ENCODE data around the gene PPM1L.

DNA sequence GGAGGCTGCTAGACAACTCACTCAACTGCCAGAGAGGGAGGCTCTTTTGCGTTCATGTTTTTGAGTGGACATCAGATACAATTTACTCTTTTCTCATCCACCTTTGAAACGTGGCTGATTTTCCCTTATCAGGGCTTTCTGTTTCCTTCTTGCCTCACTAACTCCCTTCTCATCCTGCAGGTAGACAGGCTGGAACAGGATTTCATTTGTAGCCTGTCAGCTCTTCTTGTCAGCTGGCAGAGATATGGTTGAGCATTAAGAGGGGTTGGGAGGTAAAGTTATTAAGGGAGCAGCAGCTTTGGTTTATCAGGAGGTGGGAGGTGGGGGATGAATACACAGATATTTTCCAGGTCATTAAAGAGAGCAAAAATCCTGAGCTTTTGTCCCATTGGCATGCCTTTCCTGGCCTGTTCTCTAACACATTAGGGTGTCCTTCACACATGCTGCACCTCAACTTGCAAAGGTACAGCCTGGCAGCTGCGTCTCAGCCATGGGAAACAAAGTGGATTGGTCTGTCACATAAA lies 73.5 kb downstream of the PPM1L start:
- TF ChIP-seq, protein P1, sequence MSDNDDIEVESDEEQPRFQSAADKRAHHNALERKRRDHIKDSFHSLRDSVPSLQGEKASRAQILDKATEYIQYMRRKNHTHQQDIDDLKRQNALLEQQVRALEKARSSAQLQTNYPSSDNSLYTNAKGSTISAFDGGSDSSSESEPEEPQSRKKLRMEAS (IDR thresholded peaks at IDR 0.05), result no peak
- no peak for TF ChIP-seq DMAP1 (CRISPR knock-in tag; IDR thresholded peaks at IDR 0.05)
- no peak for TF ChIP-seq ZNF143 (CRISPR knock-in tag; IDR thresholded peaks at IDR 0.05)
- TF ChIP-seq, protein P2, sequence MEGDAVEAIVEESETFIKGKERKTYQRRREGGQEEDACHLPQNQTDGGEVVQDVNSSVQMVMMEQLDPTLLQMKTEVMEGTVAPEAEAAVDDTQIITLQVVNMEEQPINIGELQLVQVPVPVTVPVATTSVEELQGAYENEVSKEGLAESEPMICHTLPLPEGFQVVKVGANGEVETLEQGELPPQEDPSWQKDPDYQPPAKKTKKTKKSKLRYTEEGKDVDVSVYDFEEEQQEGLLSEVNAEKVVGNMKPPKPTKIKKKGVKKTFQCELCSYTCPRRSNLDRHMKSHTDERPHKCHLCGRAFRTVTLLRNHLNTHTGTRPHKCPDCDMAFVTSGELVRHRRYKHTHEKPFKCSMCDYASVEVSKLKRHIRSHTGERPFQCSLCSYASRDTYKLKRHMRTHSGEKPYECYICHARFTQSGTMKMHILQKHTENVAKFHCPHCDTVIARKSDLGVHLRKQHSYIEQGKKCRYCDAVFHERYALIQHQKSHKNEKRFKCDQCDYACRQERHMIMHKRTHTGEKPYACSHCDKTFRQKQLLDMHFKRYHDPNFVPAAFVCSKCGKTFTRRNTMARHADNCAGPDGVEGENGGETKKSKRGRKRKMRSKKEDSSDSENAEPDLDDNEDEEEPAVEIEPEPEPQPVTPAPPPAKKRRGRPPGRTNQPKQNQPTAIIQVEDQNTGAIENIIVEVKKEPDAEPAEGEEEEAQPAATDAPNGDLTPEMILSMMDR (CRISPR knock-in tag; IDR thresholded peaks at IDR 0.05), result no peak
- no peak for TF ChIP-seq MTA3 (CRISPR knock-in tag; IDR thresholded peaks at IDR 0.05)
- no peak for TF ChIP-seq MXI1 (IDR thresholded peaks at IDR 0.05; ENCODE audit: borderline replicate concordance, low read depth, low read length)
- TF ChIP-seq, protein P3, sequence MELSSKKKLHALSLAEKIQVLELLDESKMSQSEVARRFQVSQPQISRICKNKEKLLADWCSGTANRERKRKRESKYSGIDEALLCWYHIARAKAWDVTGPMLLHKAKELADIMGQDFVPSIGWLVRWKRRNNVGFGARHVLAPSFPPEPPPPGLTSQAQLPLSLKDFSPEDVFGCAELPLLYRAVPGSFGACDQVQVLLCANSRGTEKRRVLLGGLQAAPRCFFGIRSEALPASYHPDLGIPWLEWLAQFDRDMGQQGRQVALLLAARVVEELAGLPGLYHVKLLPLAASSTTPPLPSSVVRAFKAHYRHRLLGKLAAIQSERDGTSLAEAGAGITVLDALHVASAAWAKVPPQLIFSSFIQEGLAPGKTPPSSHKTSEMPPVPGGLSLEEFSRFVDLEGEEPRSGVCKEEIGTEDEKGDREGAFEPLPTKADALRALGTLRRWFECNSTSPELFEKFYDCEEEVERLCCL (CRISPR knock-in tag; IDR thresholded peaks at IDR 0.05; ENCODE audit: borderline replicate concordance), result no peak
- TF ChIP-seq IKZF4 (CRISPR knock-in tag; IDR thresholded peaks at IDR 0.05; ENCODE audit: borderline replicate concordance, low read depth, not compliant biosample characterization), result no peak
- no peak for TF ChIP-seq TAF1 (CRISPR knock-in tag; IDR thresholded peaks at IDR 0.05)

Data from HepG2 (cell line).